Brain microvascular endothelial cell (primary cell): ENCODE measurements around the gene BRIP1.
"Not testable (repeated sequence)": the region's sequence is repeated elsewhere in the genome, so short reads cannot be mapped to it uniquely, and the experiment has no call there.

ENCODE experiments used
- DNase-seq: peaks from one replicate; pipeline ENCODE4 v3.0.0-alpha.2; 2020
- H3K27ac ChIP-seq: fragments of 250-450 bp; sonication (Bioruptor Pico); 2 replicates; pipeline ENCODE4 v1.5.1; 2020; ENCODE audit warnings: mild to moderate bottlenecking, moderate library complexity
- H3K27me3 ChIP-seq: fragments of 250-450 bp; sonication (Bioruptor Pico); replicated peaks from 2 replicates; pipeline ENCODE4 v1.5.1; 2020; ENCODE audit warnings: mild to moderate bottlenecking
- H3K36me3 ChIP-seq: fragments of 250-450 bp; sonication (Bioruptor Pico); replicated peaks from 2 replicates; pipeline ENCODE4 v1.5.1; 2020; ENCODE audit warnings: mild to moderate bottlenecking
- H3K4me3 ChIP-seq: 2 replicates; pipeline ENCODE4 v1.5.1; 2011; ENCODE audit warnings: low read depth, mild to moderate bottlenecking, control low read depth, low read length, moderate library complexity
- in situ Hi-C: cut with HindIII; loops from 2 replicates; pipeline ENCODE4 v1.10.0; 2017; ENCODE audit warnings: low sequenced_read_pairs, low pct_ligation_motif_present
- TF ChIP-seq, protein P1 (sequence below): IDR thresholded peaks from 2 replicates; pipeline ENCODE4 v1.5.1; 2011; ENCODE audit warnings: low read depth, mild to moderate bottlenecking, moderate library complexity, low read length, control low read depth, inconsistent platforms; ENCODE audit errors: missing control alignments

The BRIP1 gene

DNA sequence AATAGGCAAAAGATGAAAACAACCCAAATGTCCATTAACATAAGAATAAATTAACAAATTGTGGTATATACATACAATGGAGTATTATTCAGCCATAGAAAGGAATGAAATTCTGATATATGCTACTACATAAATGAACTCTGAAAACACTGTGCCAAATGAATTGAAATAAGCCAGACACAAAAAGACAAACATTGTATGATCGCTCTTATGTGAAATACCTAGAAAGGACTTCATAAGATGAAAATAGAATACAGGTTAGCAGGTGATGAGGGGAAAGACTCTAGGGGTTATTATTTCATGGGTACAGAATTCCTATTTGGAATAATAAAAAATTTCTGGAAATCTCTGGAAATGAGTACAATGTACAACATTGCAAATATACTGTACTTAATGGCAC lies 80.2 kb downstream of the BRIP1 start:
- DNase-seq, result no peak
- Histone ChIP-seq H3K27me3 (no peaks in the 10 kb centered on the region), H3K36me3 (no peaks in the 10 kb centered on the region), H3K27ac (no peak overlapping the region), H3K4me3 (no peak overlapping the region)
- TF ChIP-seq, protein P1, sequence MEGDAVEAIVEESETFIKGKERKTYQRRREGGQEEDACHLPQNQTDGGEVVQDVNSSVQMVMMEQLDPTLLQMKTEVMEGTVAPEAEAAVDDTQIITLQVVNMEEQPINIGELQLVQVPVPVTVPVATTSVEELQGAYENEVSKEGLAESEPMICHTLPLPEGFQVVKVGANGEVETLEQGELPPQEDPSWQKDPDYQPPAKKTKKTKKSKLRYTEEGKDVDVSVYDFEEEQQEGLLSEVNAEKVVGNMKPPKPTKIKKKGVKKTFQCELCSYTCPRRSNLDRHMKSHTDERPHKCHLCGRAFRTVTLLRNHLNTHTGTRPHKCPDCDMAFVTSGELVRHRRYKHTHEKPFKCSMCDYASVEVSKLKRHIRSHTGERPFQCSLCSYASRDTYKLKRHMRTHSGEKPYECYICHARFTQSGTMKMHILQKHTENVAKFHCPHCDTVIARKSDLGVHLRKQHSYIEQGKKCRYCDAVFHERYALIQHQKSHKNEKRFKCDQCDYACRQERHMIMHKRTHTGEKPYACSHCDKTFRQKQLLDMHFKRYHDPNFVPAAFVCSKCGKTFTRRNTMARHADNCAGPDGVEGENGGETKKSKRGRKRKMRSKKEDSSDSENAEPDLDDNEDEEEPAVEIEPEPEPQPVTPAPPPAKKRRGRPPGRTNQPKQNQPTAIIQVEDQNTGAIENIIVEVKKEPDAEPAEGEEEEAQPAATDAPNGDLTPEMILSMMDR, result no peak
- in situ Hi-C loops, result no loop called here

DNA sequence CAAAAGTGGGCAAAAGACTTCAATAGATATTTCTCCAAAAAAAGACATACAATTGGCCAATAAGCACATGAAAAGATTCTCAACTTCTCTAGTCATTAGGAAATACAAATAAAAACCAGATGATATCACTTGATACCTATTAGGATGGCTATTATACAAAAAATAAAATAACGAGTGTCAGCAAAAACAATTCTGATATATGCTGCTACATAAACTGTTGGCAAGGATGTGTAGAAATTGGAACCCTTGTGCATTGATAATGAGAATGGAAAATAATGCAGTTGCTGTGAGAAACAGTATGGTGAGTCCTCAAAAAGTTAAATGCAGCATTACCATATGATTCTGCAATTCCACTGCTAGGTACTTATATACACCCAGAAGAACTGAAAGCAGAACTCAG lies 80.6 kb downstream of the BRIP1 start:
- in situ Hi-C loops, result no loop called here
- no peak overlapping the region for H3K4me3 ChIP-seq
- TF ChIP-seq, protein P1, result no peak

DNA sequence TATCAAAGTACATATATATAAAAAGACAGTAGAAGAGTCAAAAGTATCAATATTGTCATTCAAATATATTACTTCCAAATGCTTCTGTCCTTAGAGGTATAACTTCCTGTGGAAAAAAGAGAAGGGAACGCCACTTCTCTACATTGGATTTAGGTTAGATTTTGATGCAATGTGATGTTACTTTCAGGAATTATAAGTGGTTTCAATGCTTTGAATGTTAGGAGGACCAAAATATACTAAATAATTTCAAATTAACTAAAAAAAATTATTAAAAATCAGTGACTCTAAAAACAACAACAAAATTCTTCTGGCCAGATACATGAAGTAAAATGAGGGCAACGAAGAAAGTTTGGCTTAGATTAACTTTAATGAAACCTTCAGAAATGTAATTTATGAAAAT lies 88.0 kb downstream of the BRIP1 start:
- H3K36me3 ChIP-seq, result no peaks in the 10 kb centered on the region
- in situ Hi-C loops, result no loop called here
- DNase-seq, result no peak
- no peak overlapping the region for H3K27ac ChIP-seq
- no peaks in the 10 kb centered on the region for H3K27me3 ChIP-seq
- no peak overlapping the region for H3K4me3 ChIP-seq
- TF ChIP-seq, protein P1, result no peak

More for the DNA sequence above, 80.6 kb downstream of the BRIP1 start:
- Histone ChIP-seq H3K27me3 (no peaks in the 10 kb centered on the region), H3K36me3 (no peaks in the 10 kb centered on the region), H3K27ac (no peak overlapping the region)
- DNase-seq, result no peak

DNA sequence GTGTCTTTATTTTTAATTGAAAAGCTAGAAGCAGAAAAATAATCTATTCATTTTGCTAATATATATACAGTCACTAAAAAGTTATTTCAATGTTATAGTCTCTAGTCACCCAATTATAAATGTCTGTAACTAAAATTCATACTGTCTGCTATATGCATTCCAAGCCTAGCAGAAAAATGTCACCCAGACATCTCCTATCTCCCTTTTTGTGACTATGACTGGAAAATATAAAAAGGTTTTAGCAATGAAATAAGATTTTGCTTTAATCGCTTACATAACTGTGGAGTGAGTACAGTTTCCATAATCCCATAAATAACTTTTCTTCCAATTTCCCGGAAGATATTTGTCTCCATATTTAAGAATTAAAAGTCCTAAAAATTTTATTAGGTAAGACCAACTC lies 88.6 kb downstream of the BRIP1 start:
- in situ Hi-C loops, result no loop called here
- Histone ChIP-seq H3K4me3 (no peak overlapping the region), H3K36me3 (no peaks in the 10 kb centered on the region), H3K27ac (no peak overlapping the region), H3K27me3 (no peaks in the 10 kb centered on the region)
- TF ChIP-seq, protein P1, result no peak
- no peak for DNase-seq

DNA sequence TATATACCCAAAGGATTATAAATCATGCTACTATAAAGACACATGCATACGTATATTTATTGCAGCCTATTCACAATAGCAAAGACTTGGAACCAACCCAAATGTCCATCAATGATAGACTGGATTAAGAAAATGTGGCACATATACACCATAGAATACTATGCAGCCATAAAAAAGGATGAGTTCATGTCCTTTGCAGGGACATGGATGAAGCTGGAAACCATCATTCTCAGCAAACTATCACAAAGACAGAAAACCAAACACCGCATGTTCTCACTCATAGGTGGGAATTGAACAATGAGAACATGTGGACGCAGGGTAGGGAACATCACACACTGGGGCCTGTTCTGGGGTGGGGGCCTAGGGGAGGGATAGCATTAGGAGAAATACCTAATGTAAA lies 89.2 kb downstream of the BRIP1 start:
- H3K4me3 ChIP-seq, in situ Hi-C loops, DNase-seq, H3K36me3 ChIP-seq, H3K27ac ChIP-seq, H3K27me3 ChIP-seq: not testable (repeated sequence)

DNA sequence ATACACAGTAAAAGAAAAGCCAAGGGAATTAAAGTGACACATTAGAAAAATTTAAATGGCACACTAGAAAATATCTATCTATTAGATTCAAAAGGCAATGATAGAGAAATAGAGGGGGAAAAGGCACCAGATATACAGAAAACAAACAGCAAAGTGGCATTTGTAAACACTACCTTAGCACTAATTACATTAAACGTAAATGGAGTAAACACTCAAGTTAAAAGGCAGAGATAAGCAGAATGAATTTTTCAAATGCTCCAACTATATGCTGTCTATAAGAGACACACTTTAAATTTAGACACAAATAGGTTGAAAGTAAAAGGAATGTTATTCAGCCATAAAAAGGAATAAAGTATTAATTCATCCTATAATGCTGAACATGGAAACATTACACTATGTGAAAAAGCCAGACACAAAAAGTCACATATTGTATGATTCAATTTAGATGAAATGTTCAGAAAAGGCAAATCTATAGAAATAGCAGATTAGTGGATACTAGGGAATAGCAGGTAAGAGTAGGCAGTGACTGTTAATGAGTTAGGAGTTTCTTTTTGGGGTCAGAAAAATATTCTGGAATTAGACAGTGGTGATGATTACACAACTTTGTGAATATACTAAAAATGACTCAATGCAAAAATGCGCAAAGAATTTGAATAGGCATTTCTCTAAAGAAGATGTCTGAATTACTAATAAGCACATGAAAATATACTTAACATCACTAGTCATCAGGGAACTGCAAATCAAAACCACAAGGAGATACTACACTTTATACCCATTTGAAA lies 92.4 kb downstream of the BRIP1 start:
- DNase-seq, result no peak
- H3K27me3 ChIP-seq, result no peaks in the 10 kb centered on the region
- TF ChIP-seq, protein P1, result no peak
- peak overlapping the region; percentile 31 for H3K27ac ChIP-seq
- H3K36me3 ChIP-seq, result no peaks in the 10 kb centered on the region
- no peak overlapping the region for H3K4me3 ChIP-seq
- in situ Hi-C loops, result no loop called here
